Left lung (tissue), 10 donors: Measurements from ENCODE around the gene PIGN. TPM values are rescaled to one million over a fixed set of nuclear protein-coding genes. Genes with fewer than 3 reads are reported as not detected.

Source experiments
- ATAC-seq: fragments of 200-7000 bp; cut with Tn5 transposase; one replicate; pipeline ENCODE4 v1.9.1; 2020; ENCODE audit warnings: moderate library complexity
- DNase-seq, 4 donors: peaks; one replicate each; pipeline ENCODE4 v3.0.0-alpha.2; 2013 to 2020
- H3K27ac ChIP-seq, 2 donors: fragments of 200-600 bp; sonication (generic) in 1 of 2; one replicate each; pipeline versions ENCODE4 v1.5.0 to v1.8.0; 2020 to 2021
- H3K27me3 ChIP-seq, 2 donors: fragments of 200-600 bp; sonication (generic) in 1 of 2; one replicate each; pipeline versions ENCODE4 v1.5.0 to v1.8.0; 2020 to 2021
- H3K36me3 ChIP-seq, 2 donors: fragments of 200-600 bp; sonication (generic) in 1 of 2; one replicate each; pipeline versions ENCODE4 v1.5.0 to v1.8.0; 2020 to 2021
- H3K4me1 ChIP-seq, 2 donors: fragments of 200-600 bp; one replicate each; pipeline ENCODE4 v1.8.0; 2021
- H3K4me3 ChIP-seq, 2 donors: fragments of 200-600 bp; sonication (generic) in 1 of 2; one replicate each; pipeline versions ENCODE4 v1.5.0 to v1.8.0; 2020 to 2021; ENCODE audit warnings: mild to moderate bottlenecking in 1 of 2
- H3K9me3 ChIP-seq, 2 donors: fragments of 200-600 bp; sonication (generic) in 1 of 2; one replicate each; pipeline versions ENCODE4 v1.5.0 to v1.8.0; 2020 to 2021
- CTCF ChIP-seq, 2 donors: fragments of 200-600 bp; sonication (generic) in 1 of 2; IDR thresholded peaks; one replicate each; pipeline versions ENCODE4 v1.5.0 to v1.8.0; 2021; ENCODE audit warnings: antibody characterized with exemption in 2 of 2
- intact Hi-C, 2 donors: fragments of 100-400 bp; cut with DNase I; formaldehyde crosslinking; loops; one replicate each; pipeline versions ENCODE4 v1.11.2 to v1.14.2; 2022
- polyA plus RNA-seq, 6 donors: library from polyadenylated mRNA; unstranded; fragments of 120-200 nt; gene quantifications; one replicate each; pipeline ENCODE4 v1.2.1, GENCODE V29; 2013; ENCODE audit not compliant: insufficient read length in 6 of 6
- total RNA-seq, 2 donors: library from RNA; stranded (reverse); fragmentation: NEBNext Ultra II Directional; extraction: Animal tissue kit (Norgen Biotek cat#: 25700); gene quantifications; one replicate each; pipeline ENCODE4 v1.2.1, GENCODE V29; 2021
- donor health status: DM: no; HTN: yes; CAD: no.
- donor health status: DM: no; HTN: no; CAD: no.

PIGN gene
- total and polyA plus RNA-seq, 8 donors: 28.1 to 36.8 (median 29.5) TPM

- Histone ChIP-seq H3K9me3 (peaks cover 0 to 3% of the 10 kb centered on the region in 2 donors), H3K27ac (no peak overlapping the region), H3K36me3 (no peaks in the 10 kb centered on the region), H3K4me1 (no peaks in the 10 kb centered on the region), H3K27me3 (no peaks in the 10 kb centered on the region), H3K4me3 (no peak overlapping the region)
- intact Hi-C loops: no loop called here
- no peak for DNase-seq
- no peak for TF ChIP-seq CTCF (IDR thresholded peaks at IDR 0.05)
- ATAC-seq: no peak
Measured at GRCh38 chr18:62011416-62011815, 175.4 kb downstream of the PIGN start.

GRCh38 chr18:62009521-62009920, 177.3 kb downstream of the PIGN start:
- no peaks in the 10 kb centered on the region for H3K4me1 ChIP-seq
- no peak for TF ChIP-seq CTCF (IDR thresholded peaks at IDR 0.05)
- H3K9me3 ChIP-seq: peaks cover 0 to 6% of the 10 kb centered on the region in 2 donors
- no peaks in the 10 kb centered on the region for H3K27me3 ChIP-seq
- DNase-seq (no peak), ATAC-seq (no peak)
- no peak overlapping the region for H3K4me3 ChIP-seq
- intact Hi-C loops: no loop called here
- H3K36me3 ChIP-seq: no peaks in the 10 kb centered on the region
- no peak overlapping the region for H3K27ac ChIP-seq

GRCh38 chr18:62001396-62001795, 185.5 kb downstream of the PIGN start:
- H3K36me3 ChIP-seq: no peaks in the 10 kb centered on the region
- intact Hi-C loops: no loop called here
- peaks cover 0 to 10% of the 10 kb centered on the region in 2 donors for H3K9me3 ChIP-seq

GRCh38 chr18:61998957-61999356, 187.9 kb downstream of the PIGN start:
- no peak overlapping the region for H3K4me3 ChIP-seq
- ATAC-seq (no peak), DNase-seq (no peak)
- H3K9me3 ChIP-seq: peaks cover 0 to 7% of the 10 kb centered on the region in 2 donors
- no peak for TF ChIP-seq CTCF (IDR thresholded peaks at IDR 0.05)
- H3K36me3 ChIP-seq: no peaks in the 10 kb centered on the region
- H3K27me3 ChIP-seq: no peaks in the 10 kb centered on the region
- intact Hi-C loops: no loop called here
- H3K27ac ChIP-seq: no peak overlapping the region
- H3K4me1 ChIP-seq: peaks cover 0 to 15% of the 10 kb centered on the region in 2 donors

More at GRCh38 chr18:62001396-62001795, 185.5 kb downstream of the PIGN start:
- peaks cover 0 to 14% of the 10 kb centered on the region in 2 donors for H3K4me1 ChIP-seq
- no peak overlapping the region for H3K27ac ChIP-seq
- DNase-seq (no peak), ATAC-seq (no peak)
- TF ChIP-seq CTCF (IDR thresholded peaks at IDR 0.05): no peak
- H3K4me3 ChIP-seq: no peak overlapping the region
- no peaks in the 10 kb centered on the region for H3K27me3 ChIP-seq

GRCh38 chr18:61998335-61998734, 188.5 kb downstream of the PIGN start:
- no peaks in the 10 kb centered on the region for H3K27me3 ChIP-seq
- ATAC-seq: no peak
- intact Hi-C loops: no loop called here
- H3K36me3 ChIP-seq: no peaks in the 10 kb centered on the region
- H3K4me1 ChIP-seq: peaks cover 2 to 20% of the 10 kb centered on the region in 2 donors
- DNase-seq: no peak
- no peak overlapping the region for H3K4me3 ChIP-seq
- H3K27ac ChIP-seq: no peak overlapping the region
- TF ChIP-seq CTCF (IDR thresholded peaks at IDR 0.05): no peak
- peaks cover 0 to 7% of the 10 kb centered on the region in 2 donors for H3K9me3 ChIP-seq
